Activated CD8-positive, alpha-beta memory T cell treated with anti-CD3 and anti-CD28 coated beads, Interleukin-2, amount 50 U/mL, for 24 hours (primary cell): ENCODE measurements around the gene DOCK7.
"Not testable (repeated sequence)": the region's sequence is repeated elsewhere in the genome, so short reads cannot be mapped to it uniquely, and the experiment has no call there.

Experiments used
- DNase-seq: peaks from one replicate; pipeline ENCODE4 v3.0.0-alpha.2; 2020; ENCODE audit errors: extremely low read depth

The DOCK7 gene, protein sequence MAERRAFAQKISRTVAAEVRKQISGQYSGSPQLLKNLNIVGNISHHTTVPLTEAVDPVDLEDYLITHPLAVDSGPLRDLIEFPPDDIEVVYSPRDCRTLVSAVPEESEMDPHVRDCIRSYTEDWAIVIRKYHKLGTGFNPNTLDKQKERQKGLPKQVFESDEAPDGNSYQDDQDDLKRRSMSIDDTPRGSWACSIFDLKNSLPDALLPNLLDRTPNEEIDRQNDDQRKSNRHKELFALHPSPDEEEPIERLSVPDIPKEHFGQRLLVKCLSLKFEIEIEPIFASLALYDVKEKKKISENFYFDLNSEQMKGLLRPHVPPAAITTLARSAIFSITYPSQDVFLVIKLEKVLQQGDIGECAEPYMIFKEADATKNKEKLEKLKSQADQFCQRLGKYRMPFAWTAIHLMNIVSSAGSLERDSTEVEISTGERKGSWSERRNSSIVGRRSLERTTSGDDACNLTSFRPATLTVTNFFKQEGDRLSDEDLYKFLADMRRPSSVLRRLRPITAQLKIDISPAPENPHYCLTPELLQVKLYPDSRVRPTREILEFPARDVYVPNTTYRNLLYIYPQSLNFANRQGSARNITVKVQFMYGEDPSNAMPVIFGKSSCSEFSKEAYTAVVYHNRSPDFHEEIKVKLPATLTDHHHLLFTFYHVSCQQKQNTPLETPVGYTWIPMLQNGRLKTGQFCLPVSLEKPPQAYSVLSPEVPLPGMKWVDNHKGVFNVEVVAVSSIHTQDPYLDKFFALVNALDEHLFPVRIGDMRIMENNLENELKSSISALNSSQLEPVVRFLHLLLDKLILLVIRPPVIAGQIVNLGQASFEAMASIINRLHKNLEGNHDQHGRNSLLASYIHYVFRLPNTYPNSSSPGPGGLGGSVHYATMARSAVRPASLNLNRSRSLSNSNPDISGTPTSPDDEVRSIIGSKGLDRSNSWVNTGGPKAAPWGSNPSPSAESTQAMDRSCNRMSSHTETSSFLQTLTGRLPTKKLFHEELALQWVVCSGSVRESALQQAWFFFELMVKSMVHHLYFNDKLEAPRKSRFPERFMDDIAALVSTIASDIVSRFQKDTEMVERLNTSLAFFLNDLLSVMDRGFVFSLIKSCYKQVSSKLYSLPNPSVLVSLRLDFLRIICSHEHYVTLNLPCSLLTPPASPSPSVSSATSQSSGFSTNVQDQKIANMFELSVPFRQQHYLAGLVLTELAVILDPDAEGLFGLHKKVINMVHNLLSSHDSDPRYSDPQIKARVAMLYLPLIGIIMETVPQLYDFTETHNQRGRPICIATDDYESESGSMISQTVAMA (N-terminal part only)

DNA sequence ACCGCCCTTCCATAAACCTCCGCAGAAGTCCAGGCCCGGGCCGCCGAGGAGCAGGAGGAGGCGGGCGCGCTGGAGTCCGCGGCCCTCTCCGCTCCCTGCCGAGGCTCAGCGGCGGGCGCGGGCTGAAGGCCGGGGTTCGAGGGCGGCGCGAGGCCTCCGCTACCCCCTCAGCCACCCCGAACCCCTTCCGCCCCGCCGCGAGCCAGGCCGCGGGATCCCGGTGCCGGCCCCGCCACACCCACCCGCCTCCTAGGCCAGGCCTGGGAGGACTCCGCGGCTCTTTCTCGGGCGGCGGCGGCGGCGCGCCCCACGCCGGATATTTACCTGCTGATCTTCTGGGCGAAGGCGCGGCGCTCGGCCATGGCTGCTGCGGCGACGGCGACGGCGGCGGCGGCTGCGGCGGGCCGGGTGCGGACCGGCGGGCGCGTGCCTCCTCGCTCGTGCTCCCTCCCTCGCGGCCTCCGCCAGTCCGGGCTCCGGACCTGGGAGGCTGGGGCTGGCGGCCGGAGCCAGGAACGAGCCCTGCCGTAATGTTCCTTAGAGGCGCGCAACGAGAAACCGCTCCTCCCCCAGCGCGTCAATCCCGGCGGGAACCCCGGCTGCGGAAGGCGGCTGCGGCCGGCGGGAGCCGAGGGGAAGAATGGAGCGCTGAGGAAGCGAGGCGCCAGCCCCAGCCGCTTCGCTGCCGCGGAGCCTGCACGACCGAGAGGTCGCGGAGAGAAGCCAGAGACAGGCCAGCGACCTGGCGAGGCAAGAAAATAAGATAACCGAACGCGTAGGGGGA, at the start of gene DOCK7:
Gene DOCK7 (minus strand): TSS at position 484 of the 784 bp plus-strand sequence. CDS start 122 bp downstream, at position 362.
- no peak for DNase-seq

- no peak for DNase-seq
Measured at GRCh38 chr1:62735491-62736171, 47.4 kb upstream of the DOCK7 start.

DNA sequence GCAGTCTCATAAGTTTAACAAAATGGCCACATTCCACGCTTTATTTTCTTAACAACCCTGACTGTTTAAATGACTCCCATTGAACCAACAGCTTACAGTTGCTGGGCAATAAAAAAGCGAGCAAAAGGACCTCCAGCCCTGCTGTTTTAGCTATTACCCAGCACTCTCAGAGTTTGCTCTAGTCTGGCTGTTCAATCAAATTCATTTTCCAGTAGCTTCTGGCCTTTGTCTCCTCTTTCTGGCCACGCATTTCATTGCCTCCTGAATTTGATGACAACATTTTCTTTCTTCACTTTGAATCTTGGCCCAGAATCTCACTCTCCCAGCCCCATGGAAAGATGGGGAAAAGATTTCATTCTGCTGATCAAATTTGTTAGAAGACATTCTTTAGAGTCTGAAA, 44.1 kb upstream of the DOCK7 start:
- DNase-seq = no peak

GRCh38 chr1:62728963-62729362, 40.8 kb upstream of the DOCK7 start:
- no peak for DNase-seq

DNA sequence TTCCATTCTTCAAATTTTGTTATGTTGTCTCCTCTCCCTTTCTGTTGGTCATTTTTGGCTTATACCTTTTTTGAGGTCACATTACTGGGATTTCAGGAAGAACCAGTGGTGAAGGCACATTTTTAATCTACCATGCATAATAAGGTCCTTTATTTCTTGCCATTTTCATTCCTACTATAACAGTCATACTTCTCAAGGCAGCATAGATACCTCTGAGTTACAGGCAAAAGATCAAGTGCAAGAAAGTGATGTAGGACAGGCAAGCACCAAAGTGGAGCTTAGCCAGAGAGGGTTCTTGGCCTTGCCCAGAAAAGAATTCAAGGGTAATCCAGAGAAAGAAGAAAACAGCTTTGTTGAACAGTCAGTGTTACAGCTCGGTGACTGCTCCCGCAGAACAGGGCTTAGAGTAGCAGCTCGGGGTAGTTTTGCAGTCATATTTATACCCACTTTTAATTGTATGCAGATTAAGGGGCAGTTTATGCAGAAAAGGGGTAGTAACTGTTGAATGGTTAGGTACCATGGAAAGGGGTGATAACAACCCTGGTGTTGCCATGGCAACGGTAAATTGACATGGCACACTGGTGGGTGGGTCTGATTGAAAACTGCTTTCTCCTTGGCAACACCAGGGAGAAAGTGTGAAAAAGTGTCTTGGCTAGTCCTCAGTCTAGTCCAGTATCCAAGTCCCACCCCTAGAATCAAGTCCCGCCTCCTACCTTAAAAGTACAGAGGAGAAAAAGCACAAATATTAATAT, 39.6 kb upstream of the DOCK7 start:
- no peak for DNase-seq

DNA sequence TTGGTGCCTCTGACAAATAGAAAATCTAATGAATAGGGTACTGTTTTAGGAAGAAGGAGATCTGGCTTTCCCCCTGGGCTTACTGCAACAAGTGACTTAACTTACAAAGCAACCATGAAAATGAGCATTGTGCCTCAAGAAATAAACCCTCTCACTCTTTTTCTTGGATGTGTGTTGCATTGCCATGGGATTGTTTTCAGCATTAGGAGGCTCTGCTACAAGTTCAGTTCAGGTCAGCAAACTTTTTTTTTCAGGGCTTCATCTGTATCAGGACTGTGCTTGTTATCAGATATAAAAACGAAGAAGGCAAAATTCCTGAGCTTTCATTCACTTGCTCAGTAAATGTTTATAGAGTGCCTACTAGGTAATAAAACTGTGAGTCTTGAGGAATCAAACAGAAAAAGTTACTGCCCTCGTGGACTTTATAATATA, 37.8 kb upstream of the DOCK7 start:
- DNase-seq = no peak

- no peak for DNase-seq
Measured at GRCh38 chr1:62725255-62725654, 37.1 kb upstream of the DOCK7 start.

GRCh38 chr1:62724430-62724829, 36.2 kb upstream of the DOCK7 start:
- no peak for DNase-seq

GRCh38 chr1:62723883-62724282, 35.7 kb upstream of the DOCK7 start:
- no peak for DNase-seq

GRCh38 chr1:62722796-62723195, 34.6 kb upstream of the DOCK7 start:
- DNase-seq = no peak

- no peak for DNase-seq
Measured at GRCh38 chr1:62720946-62721554, 32.9 kb upstream of the DOCK7 start.

- DNase-seq = not testable (repeated sequence)
Measured at GRCh38 chr1:62718400-62718799, 30.2 kb upstream of the DOCK7 start.

GRCh38 chr1:62717483-62717882, 29.3 kb upstream of the DOCK7 start:
- no peak for DNase-seq

- no peak for DNase-seq
Measured at GRCh38 chr1:62716397-62716796, 28.2 kb upstream of the DOCK7 start.

- no peak for DNase-seq
Measured at GRCh38 chr1:62712336-62713243, 24.4 kb upstream of the DOCK7 start.

GRCh38 chr1:62707744-62708120, 19.5 kb upstream of the DOCK7 start:
- no peak for DNase-seq

GRCh38 chr1:62706985-62707743, 19.0 kb upstream of the DOCK7 start:
- DNase-seq = no peak

DNA sequence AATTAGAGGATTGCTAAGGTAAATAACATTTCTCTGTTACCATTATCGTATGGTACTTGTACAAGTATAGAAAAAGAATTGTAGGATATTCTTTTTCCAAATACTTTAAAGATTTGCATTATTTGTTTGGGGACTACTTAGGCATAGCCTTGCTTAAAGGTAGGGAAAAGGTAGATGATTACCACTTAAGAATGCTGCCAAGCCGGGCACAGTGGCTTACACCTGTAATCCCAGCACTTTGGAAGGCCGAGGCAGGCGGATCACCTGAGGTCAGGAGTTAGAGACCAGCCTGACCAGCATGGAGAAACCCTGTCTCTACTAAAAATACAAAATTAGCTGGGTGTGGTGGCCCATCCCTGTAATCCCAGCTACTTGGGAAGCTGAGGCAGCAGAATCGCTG, 10.0 kb upstream of the DOCK7 start:
- DNase-seq = not testable (repeated sequence)
